IgD-negative memory B cell (primary cell): ENCODE data around the gene THAP4. TPM values are rescaled to one million over a fixed set of nuclear protein-coding genes. Genes with fewer than 3 reads are reported as not detected.

ENCODE experiments used
- H3K27ac Mint-ChIP-seq, 3 donors: one replicate each; pipeline ENCODE4 v1.8.0; 2020 to 2022; ENCODE audit warnings: mild to moderate bottlenecking in 3 of 3, mixed read lengths in 3 of 3, moderate library complexity in 1 of 3
- H3K27me3 Mint-ChIP-seq: one replicate; pipeline ENCODE4 v1.8.0; 2021; ENCODE audit warnings: mixed read lengths
- H3K36me3 Mint-ChIP-seq: one replicate; pipeline ENCODE4 v1.8.0; 2020; ENCODE audit warnings: mild to moderate bottlenecking, mixed read lengths
- H3K4me1 Mint-ChIP-seq, 3 donors: one replicate each; pipeline ENCODE4 v1.8.0; 2020 to 2022; ENCODE audit warnings: mixed read lengths in 3 of 3, mild to moderate bottlenecking in 1 of 3
- H3K4me3 Mint-ChIP-seq, 4 donors: one replicate each; pipeline ENCODE4 v1.8.0; 2020 to 2022; ENCODE audit warnings: mild to moderate bottlenecking in 4 of 4, mixed read lengths in 4 of 4, moderate library complexity in 3 of 4
- H3K9me3 Mint-ChIP-seq, 3 donors: one replicate each; pipeline ENCODE4 v1.8.0; 2020 to 2021; ENCODE audit warnings: mixed read lengths in 3 of 3, mild to moderate bottlenecking in 1 of 3
- polyA plus RNA-seq: library from polyadenylated mRNA; unstranded; fragments of 300-500 nt; fragmentation: Illumina TruSeq; gene quantifications from one replicate; pipeline ENCODE4 v1.2.3, GENCODE V29; 2021

Gene THAP4
- polyA plus RNA-seq, 1 donor from 2014 or later: 39.6 TPM

GRCh38 chr2:241654551-241654950 lies 17.6 kb upstream of the THAP4 start:
- Mint-ChIP-seq H3K4me1 (no peaks in the 10 kb centered on the region), H3K27ac (no peak overlapping the region), H3K36me3 (peaks cover 8% of the 10 kb centered on the region), H3K9me3 (no peaks in the 10 kb centered on the region), H3K27me3 (no peaks in the 10 kb centered on the region), H3K4me3 (no peak overlapping the region)

GRCh38 chr2:241653210-241653750 lies 16.3 kb upstream of the THAP4 start:
- no peaks in the 10 kb centered on the region for H3K27me3 Mint-ChIP-seq
- H3K27ac Mint-ChIP-seq: no peak overlapping the region
- H3K36me3 Mint-ChIP-seq: peaks cover 5% of the 10 kb centered on the region

DNA sequence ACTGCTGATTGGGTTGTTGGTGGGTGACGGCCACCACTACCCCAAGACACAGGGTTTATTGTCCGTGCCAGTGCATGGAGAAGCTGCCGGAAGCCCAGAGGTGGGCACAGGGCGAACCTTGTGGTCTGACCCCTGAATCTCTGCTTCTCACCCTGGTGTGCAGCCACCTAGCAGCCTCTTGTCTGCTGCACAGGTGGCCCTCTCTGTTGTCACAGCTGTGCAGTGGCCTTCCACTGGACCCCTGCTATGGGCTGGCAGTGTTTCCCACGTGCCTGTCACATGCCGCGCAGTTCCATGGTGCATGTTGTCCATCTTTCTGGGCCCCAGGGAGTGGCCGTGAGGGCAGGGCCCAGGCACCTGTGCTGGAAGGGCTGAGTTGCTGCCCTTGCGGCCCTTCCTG lies 15.8 kb upstream of the THAP4 start:
- peaks cover 0 to 4% (median 3%) of the 10 kb centered on the region in 3 donors for H3K4me1 Mint-ChIP-seq
- no peak overlapping the region for H3K27ac Mint-ChIP-seq
- no peaks in the 10 kb centered on the region for H3K9me3 Mint-ChIP-seq
- H3K36me3 Mint-ChIP-seq: peaks cover 5% of the 10 kb centered on the region
- H3K27me3 Mint-ChIP-seq: no peaks in the 10 kb centered on the region
- H3K4me3 Mint-ChIP-seq: no peak overlapping the region

More at GRCh38 chr2:241653210-241653750, 16.3 kb upstream of the THAP4 start:
- H3K4me3 Mint-ChIP-seq: no peak overlapping the region
- H3K4me1 Mint-ChIP-seq: peaks cover 0 to 4% (median 3%) of the 10 kb centered on the region in 3 donors
- no peaks in the 10 kb centered on the region for H3K9me3 Mint-ChIP-seq

- H3K27ac Mint-ChIP-seq: no peak overlapping the region
- H3K4me1 Mint-ChIP-seq: peaks cover 0 to 4% (median 3%) of the 10 kb centered on the region in 3 donors
- no peak overlapping the region for H3K4me3 Mint-ChIP-seq
- no peaks in the 10 kb centered on the region for H3K27me3 Mint-ChIP-seq
- H3K36me3 Mint-ChIP-seq: peaks cover 5% of the 10 kb centered on the region
- H3K9me3 Mint-ChIP-seq: no peaks in the 10 kb centered on the region
These were observed 15.2 kb upstream of the THAP4 start for GRCh38 chr2:241652142-241652541.

- H3K36me3 Mint-ChIP-seq: peaks cover 2% of the 10 kb centered on the region
- H3K4me1 Mint-ChIP-seq: peaks cover 0 to 6% (median 4%) of the 10 kb centered on the region in 3 donors
- H3K9me3 Mint-ChIP-seq: no peaks in the 10 kb centered on the region
- H3K27ac Mint-ChIP-seq: no peak overlapping the region
- H3K27me3 Mint-ChIP-seq: no peaks in the 10 kb centered on the region
- no peak overlapping the region for H3K4me3 Mint-ChIP-seq
These were observed 13.0 kb upstream of the THAP4 start for GRCh38 chr2:241649927-241650326.

- Mint-ChIP-seq H3K27me3 (no peaks in the 10 kb centered on the region), H3K9me3 (no peaks in the 10 kb centered on the region), H3K4me3 (no peak overlapping the region), H3K36me3 (peaks cover 2% of the 10 kb centered on the region), H3K27ac (no peak overlapping the region), H3K4me1 (peaks cover 0 to 6% (median 4%) of the 10 kb centered on the region in 3 donors)
These were observed 12.4 kb upstream of the THAP4 start for GRCh38 chr2:241649404-241649803.

DNA sequence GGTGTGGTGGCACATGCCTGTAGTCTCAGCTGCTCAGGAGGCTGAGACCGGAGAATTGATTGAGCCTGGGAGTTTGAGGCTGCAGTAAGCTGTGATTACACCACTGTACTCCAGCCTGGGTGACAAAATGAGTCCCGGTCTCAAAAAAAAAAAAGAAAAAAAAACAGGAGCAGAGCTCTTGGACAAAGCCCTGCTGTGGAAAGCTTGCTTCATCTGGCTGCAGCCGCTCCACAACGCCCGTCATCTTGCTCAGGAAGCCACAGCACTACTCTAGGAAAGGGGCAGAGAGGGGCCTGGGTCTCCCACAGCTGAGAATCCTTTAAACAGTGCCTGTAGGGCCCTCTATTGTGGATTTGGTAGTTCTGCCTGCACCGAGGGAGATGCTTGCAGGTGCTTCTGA lies 11.5 kb upstream of the THAP4 start:
- H3K4me3 Mint-ChIP-seq: no peak overlapping the region
- H3K9me3 Mint-ChIP-seq: no peaks in the 10 kb centered on the region
- H3K4me1 Mint-ChIP-seq: peaks cover 0 to 6% (median 6%) of the 10 kb centered on the region in 3 donors
- H3K27ac Mint-ChIP-seq: peak overlapping the region in 2 of 3 donors; percentile 59
- H3K36me3 Mint-ChIP-seq: peaks cover 2% of the 10 kb centered on the region
- no peaks in the 10 kb centered on the region for H3K27me3 Mint-ChIP-seq

- Mint-ChIP-seq H3K4me1 (peaks cover 0 to 18% (median 14%) of the 10 kb centered on the region in 3 donors), H3K4me3 (no peak overlapping the region), H3K9me3 (no peaks in the 10 kb centered on the region), H3K27ac (no peak overlapping the region), H3K27me3 (no peaks in the 10 kb centered on the region), H3K36me3 (no peaks in the 10 kb centered on the region)
These were observed 9.1 kb upstream of the THAP4 start for GRCh38 chr2:241645915-241646645.

DNA sequence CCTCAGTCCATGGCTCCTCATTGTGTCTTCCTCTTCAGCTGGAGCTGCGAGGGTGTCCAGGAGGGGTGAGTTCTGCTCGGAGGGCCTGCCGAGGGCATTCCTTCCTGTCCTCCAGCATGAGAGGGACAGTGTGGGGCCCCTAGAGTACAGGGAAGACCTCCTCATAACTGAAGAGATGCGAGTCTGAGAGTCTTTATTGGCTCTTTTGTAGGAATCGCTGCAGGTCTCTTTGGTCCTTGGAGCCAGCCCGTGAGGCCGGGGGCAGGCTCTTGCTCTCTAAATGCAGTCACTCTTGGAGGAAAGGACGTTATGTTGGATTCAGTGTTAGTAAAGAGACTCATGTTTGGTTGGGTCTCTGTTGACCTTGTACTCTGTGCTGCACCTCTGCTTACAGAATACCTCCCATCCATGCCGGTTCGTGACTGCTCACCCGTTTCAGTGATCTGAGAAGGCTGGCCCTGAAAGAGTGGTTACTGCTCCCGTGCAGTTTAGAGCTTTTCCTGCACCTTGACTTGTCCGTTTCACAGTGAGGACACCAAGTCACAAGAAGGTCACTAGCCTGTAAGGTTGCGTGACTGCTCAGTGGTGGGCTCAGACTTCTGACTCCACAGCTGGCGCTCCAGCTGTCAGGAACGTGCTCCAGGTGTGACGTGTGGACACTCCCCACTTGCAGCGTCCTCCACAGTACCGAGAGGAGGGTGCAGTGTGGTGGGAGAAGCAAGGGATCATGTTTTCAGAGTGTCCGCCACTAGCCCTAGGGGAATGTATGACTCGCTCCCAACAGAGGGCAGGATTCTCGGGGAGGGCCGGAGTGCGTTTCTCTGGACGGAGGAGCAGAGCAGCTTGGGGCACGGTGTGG lies 8.3 kb upstream of the THAP4 start:
- no peak overlapping the region for H3K27ac Mint-ChIP-seq
- H3K4me1 Mint-ChIP-seq: peaks cover 0 to 26% (median 17%) of the 10 kb centered on the region in 3 donors
- H3K36me3 Mint-ChIP-seq: no peaks in the 10 kb centered on the region
- no peaks in the 10 kb centered on the region for H3K9me3 Mint-ChIP-seq
- H3K27me3 Mint-ChIP-seq: no peaks in the 10 kb centered on the region
- no peak overlapping the region for H3K4me3 Mint-ChIP-seq

DNA sequence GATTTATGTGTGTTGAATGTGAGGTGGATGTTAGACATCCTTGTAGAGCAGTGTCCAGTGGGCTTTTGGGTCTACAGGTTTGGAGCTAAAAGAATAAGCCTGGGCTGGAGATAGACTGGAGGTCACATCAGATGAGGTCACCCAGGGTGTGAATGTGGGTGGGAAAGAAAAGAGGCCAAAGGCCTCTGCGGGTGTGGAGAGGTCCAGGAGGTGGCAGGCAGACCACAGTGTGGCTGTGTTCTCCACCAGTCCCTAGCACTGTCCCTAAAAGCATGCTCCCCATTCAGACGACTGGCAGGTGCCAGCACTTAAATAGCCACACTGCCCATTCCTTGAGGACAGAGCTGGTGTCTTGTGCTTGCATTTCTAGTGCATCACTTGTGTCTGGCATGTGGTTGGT lies 4.7 kb upstream of the THAP4 start:
- Mint-ChIP-seq H3K4me1 (peaks cover 11 to 38% (median 27%) of the 10 kb centered on the region in 3 donors), H3K9me3 (no peaks in the 10 kb centered on the region), H3K27me3 (no peaks in the 10 kb centered on the region), H3K27ac (peak overlapping the region in 2 of 3 donors; percentile 31 to 71), H3K36me3 (peaks cover 4% of the 10 kb centered on the region), H3K4me3 (peak overlapping the region in 2 of 4 donors; percentile 55 to 91)

DNA sequence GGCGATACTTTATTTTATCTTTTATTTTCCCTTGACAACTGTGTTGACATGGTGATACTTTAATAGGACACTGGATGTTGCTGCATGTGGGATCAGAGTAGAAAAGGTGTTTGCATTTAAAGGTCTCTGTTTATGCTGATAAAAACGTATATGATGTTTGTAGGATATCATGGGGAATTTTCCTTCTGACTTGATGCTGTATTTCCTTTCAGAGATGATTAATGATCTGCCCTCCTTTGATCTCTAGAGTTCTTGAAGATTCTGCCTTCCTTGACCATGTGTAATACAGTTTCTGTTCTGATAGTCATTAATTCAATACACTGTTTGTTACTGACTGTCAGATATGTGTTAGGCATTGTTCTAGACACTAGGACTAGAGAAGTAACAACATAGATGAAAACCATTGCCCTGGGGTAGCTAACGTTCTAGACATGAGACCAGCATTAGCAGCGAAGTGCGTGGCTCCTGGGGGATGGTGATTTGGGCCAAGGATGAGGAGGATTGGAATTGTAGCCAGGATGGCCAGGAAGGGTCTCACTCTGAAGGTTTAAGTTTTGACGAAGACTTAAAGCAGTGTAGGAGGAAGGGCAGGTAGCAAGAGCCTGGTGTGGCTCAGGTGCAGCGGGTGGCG lies 3.3 kb upstream of the THAP4 start:
- H3K9me3 Mint-ChIP-seq: no peaks in the 10 kb centered on the region
- H3K36me3 Mint-ChIP-seq: peaks cover 4% of the 10 kb centered on the region
- H3K27me3 Mint-ChIP-seq: no peaks in the 10 kb centered on the region
- H3K27ac Mint-ChIP-seq: peak overlapping the region in 2 of 3 donors; percentile 63 to 64
- peaks cover 16 to 42% (median 28%) of the 10 kb centered on the region in 3 donors for H3K4me1 Mint-ChIP-seq
- H3K4me3 Mint-ChIP-seq: peak overlapping the region in 2 of 4 donors; percentile 24 to 91

GRCh38 chr2:241639385-241639784 lies 2.4 kb upstream of the THAP4 start:
- H3K9me3 Mint-ChIP-seq: no peaks in the 10 kb centered on the region
- H3K36me3 Mint-ChIP-seq: peaks cover 4% of the 10 kb centered on the region
- H3K27me3 Mint-ChIP-seq: no peaks in the 10 kb centered on the region
- H3K27ac Mint-ChIP-seq: peak overlapping the region; percentile 16 to 86 (median 63)
- peaks cover 21 to 46% (median 30%) of the 10 kb centered on the region in 3 donors for H3K4me1 Mint-ChIP-seq
- H3K4me3 Mint-ChIP-seq: peak overlapping the region in 3 of 4 donors; percentile 3 to 91 (median 54)

- no peaks in the 10 kb centered on the region for H3K27me3 Mint-ChIP-seq
- peaks cover 4% of the 10 kb centered on the region for H3K36me3 Mint-ChIP-seq
- peaks cover 21 to 46% (median 30%) of the 10 kb centered on the region in 3 donors for H3K4me1 Mint-ChIP-seq
- H3K4me3 Mint-ChIP-seq: peak overlapping the region in 3 of 4 donors; percentile 91 to 96 (median 93)
- peak overlapping the region; percentile 16 to 88 (median 86) for H3K27ac Mint-ChIP-seq
- no peaks in the 10 kb centered on the region for H3K9me3 Mint-ChIP-seq
These were observed 2.0 kb upstream of the THAP4 start for GRCh38 chr2:241638940-241639339.

- Mint-ChIP-seq H3K36me3 (peaks cover 4% of the 10 kb centered on the region), H3K4me1 (peaks cover 21 to 43% (median 30%) of the 10 kb centered on the region in 3 donors), H3K27ac (peak overlapping the region; percentile 54 to 88 (median 86)), H3K4me3 (peak overlapping the region; percentile 89 to 96 (median 92)), H3K27me3 (no peaks in the 10 kb centered on the region), H3K9me3 (no peaks in the 10 kb centered on the region)
These were observed 1.1 kb upstream of the THAP4 start for GRCh38 chr2:241637795-241638660.
